Prostate gland (tissue), 2 donors: ENCODE data around the gene LILRB4.

Source experiments
- CTCF ChIP-seq, 4 experiments: fragments of 200-600 bp in 2 of 4; fragments of 450-650 bp in 2 of 4; sonication (generic) in 2 of 4; IDR thresholded peaks; 1 replicate in 3 of 4; 2 replicates in 1 of 4; pipeline ENCODE4 v1.5.1; 2016 to 2019; ENCODE audit warnings: antibody characterized with exemption in 4 of 4, mild to moderate bottlenecking in 2 of 4, moderate library complexity in 2 of 4
- POLR2AphosphoS5 ChIP-seq: sonication (generic); formaldehyde crosslinking; IDR thresholded peaks from one replicate; pipeline ENCODE4 v1.6.1; 2017; ENCODE audit warnings: antibody characterized with exemption

GRCh38 chr19:54668353-54668752, 5.6 kb downstream of the LILRB4 start:
- no peak for TF ChIP-seq POLR2AphosphoS5
- no peak for TF ChIP-seq CTCF (IDR thresholded peaks at IDR 0.05)
